Neural cell (in vitro differentiated cells): ENCODE data around the gene PMIS2.

Experiments
- EP300 ChIP-seq: fragments of 450-650 bp; conservative IDR thresholded peaks from 2 replicates; pipeline ENCODE4 v1.6.1; 2014; ENCODE audit warnings: antibody characterized with exemption, mild to moderate bottlenecking, moderate library complexity; ENCODE audit not compliant: poor library complexity, severe bottlenecking
- EZH2 ChIP-seq: fragments of 200-600, 300-800 bp; shearing (Covaris generic), sonication (generic); IDR thresholded peaks from 2 replicates; pipeline ENCODE4 v1.6.1; 2014; ENCODE audit warnings: antibody characterized with exemption, low read length, borderline replicate concordance, mild to moderate bottlenecking; ENCODE audit not compliant: insufficient read depth, poor library complexity, severe bottlenecking
- POLR2AphosphoS5 ChIP-seq: IDR thresholded peaks from 2 replicates; pipeline ENCODE4 v1.6.1; 2012
- RAD21 ChIP-seq: fragments of 450-650 bp; conservative IDR thresholded peaks from 2 replicates; pipeline ENCODE4 v1.6.1; 2014; ENCODE audit warnings: antibody characterized with exemption, mild to moderate bottlenecking, moderate library complexity
- SMC3 ChIP-seq: fragments of 450-650 bp; conservative IDR thresholded peaks from 2 replicates; pipeline ENCODE4 v1.6.1; 2014; ENCODE audit warnings: antibody characterized with exemption, mild to moderate bottlenecking, moderate library complexity; ENCODE audit not compliant: poor library complexity
- TF ChIP-seq, protein P1 (sequence below): fragments of 450-650 bp; IDR thresholded peaks from 2 replicates; pipeline ENCODE4 v1.5.1; 2014; ENCODE audit warnings: antibody characterized with exemption, mild to moderate bottlenecking, moderate library complexity; ENCODE audit not compliant: poor library complexity, severe bottlenecking
- TF ChIP-seq, protein P2 (sequence below): IDR thresholded peaks from 2 replicates; pipeline ENCODE4 v1.6.1; 2012; ENCODE audit warnings: borderline replicate concordance

DNA sequence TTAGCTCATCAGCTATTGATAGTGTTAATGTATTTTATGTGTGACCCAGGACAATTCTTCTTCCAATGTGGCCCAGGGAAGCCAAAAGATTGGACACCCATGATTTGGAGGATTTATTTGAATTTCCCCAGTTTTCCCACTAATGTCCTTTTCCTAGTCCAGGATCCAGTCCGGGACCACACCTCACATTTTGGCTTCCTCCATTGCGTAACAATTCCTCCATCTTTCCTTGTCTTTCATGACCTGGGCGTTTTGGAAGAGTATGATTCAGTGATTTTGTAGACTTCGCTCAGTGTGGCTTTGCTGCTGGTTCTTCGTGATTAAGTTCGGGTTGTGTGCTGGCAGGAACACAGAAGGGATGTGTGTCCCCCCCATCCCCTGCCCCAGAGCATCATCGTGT, 19.2 kb upstream of the PMIS2 start:
- TF ChIP-seq EP300 (no peak), EZH2 (no peak), RAD21 (no peak), POLR2AphosphoS5 (no peak), SMC3 (no peak)
- TF ChIP-seq, protein P1, sequence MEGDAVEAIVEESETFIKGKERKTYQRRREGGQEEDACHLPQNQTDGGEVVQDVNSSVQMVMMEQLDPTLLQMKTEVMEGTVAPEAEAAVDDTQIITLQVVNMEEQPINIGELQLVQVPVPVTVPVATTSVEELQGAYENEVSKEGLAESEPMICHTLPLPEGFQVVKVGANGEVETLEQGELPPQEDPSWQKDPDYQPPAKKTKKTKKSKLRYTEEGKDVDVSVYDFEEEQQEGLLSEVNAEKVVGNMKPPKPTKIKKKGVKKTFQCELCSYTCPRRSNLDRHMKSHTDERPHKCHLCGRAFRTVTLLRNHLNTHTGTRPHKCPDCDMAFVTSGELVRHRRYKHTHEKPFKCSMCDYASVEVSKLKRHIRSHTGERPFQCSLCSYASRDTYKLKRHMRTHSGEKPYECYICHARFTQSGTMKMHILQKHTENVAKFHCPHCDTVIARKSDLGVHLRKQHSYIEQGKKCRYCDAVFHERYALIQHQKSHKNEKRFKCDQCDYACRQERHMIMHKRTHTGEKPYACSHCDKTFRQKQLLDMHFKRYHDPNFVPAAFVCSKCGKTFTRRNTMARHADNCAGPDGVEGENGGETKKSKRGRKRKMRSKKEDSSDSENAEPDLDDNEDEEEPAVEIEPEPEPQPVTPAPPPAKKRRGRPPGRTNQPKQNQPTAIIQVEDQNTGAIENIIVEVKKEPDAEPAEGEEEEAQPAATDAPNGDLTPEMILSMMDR: no peak
- TF ChIP-seq, protein P2, sequence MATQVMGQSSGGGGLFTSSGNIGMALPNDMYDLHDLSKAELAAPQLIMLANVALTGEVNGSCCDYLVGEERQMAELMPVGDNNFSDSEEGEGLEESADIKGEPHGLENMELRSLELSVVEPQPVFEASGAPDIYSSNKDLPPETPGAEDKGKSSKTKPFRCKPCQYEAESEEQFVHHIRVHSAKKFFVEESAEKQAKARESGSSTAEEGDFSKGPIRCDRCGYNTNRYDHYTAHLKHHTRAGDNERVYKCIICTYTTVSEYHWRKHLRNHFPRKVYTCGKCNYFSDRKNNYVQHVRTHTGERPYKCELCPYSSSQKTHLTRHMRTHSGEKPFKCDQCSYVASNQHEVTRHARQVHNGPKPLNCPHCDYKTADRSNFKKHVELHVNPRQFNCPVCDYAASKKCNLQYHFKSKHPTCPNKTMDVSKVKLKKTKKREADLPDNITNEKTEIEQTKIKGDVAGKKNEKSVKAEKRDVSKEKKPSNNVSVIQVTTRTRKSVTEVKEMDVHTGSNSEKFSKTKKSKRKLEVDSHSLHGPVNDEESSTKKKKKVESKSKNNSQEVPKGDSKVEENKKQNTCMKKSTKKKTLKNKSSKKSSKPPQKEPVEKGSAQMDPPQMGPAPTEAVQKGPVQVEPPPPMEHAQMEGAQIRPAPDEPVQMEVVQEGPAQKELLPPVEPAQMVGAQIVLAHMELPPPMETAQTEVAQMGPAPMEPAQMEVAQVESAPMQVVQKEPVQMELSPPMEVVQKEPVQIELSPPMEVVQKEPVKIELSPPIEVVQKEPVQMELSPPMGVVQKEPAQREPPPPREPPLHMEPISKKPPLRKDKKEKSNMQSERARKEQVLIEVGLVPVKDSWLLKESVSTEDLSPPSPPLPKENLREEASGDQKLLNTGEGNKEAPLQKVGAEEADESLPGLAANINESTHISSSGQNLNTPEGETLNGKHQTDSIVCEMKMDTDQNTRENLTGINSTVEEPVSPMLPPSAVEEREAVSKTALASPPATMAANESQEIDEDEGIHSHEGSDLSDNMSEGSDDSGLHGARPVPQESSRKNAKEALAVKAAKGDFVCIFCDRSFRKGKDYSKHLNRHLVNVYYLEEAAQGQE: no peak
